Ovary (tissue), 9 donors: ENCODE results near the gene ATP8A1. TPM values are rescaled to one million over a fixed set of nuclear protein-coding genes. Genes with fewer than 3 reads are reported as not detected.

Source experiments
- DNase-seq, 5 donors: peaks; one replicate each; pipeline ENCODE4 v3.0.0-alpha.2; 2019 to 2020
- H3K27ac ChIP-seq, 2 donors: fragments of 200-600 bp; one replicate each; pipeline versions ENCODE4 v1.5.1 to v1.8.0; 2019 to 2022
- H3K27me3 ChIP-seq: fragments of 200-600 bp; one replicate; pipeline ENCODE4 v1.8.0; 2022
- H3K36me3 ChIP-seq: fragments of 200-600 bp; sonication (generic); one replicate; pipeline ENCODE4 v1.5.1; 2019
- H3K4me1 ChIP-seq: one replicate; pipeline ENCODE4 v1.8.1; 2013; ENCODE audit warnings: mild to moderate bottlenecking, moderate library complexity; ENCODE audit not compliant: insufficient read depth
- H3K4me3 ChIP-seq: fragments of 200-600 bp; sonication (generic); one replicate; pipeline ENCODE4 v1.5.1; 2017
- H3K9me3 ChIP-seq, 2 donors: fragments of 200-600 bp in 1 of 2; sonication (generic) in 1 of 2; one replicate each; pipeline versions ENCODE4 v1.5.1 to v1.8.1; 2013 to 2019; ENCODE audit warnings: mild to moderate bottlenecking in 1 of 2, moderate library complexity in 1 of 2
- CTCF ChIP-seq, 3 donors: fragments of 450-650 bp in 2 of 3; fragments of 200-600 bp in 1 of 3; IDR thresholded peaks; one replicate each; pipeline versions ENCODE4 v1.5.1 to v1.8.0; 2016 to 2022; ENCODE audit warnings: antibody characterized with exemption in 3 of 3, mild to moderate bottlenecking in 1 of 3
- EP300 ChIP-seq: sonication (generic); formaldehyde crosslinking; IDR thresholded peaks from one replicate; pipeline ENCODE4 v1.6.1; 2017; ENCODE audit warnings: antibody characterized with exemption
- POLR2A ChIP-seq: fragments of 450-650 bp; IDR thresholded peaks from one replicate; pipeline ENCODE4 v1.6.1; 2017; ENCODE audit warnings: antibody characterized with exemption, mild to moderate bottlenecking, moderate library complexity
- WGBS, 3 donors: extraction: QIAGEN DNeasy Blood & Tissue Kit in 1 of 3; methylation state at CpG; one replicate each; pipeline versions ENCODE4 v1.1.5 to v1.1.7; 2013 to 2017; 5-methylcytosine and 5-hydroxymethylcytosine counted together
- intact Hi-C, 4 donors: fragments of 100-400 bp; cut with DNase I; formaldehyde crosslinking; loops; one replicate each; pipeline versions ENCODE4 v1.11.0 to v1.15.1; 2022 to 2023
- polyA plus RNA-seq, 2 donors: library from polyadenylated mRNA; stranded (reverse); fragments of 200-250 nt in 1 of 2; fragments of 350-450 nt in 1 of 2; fragmentation: Illumina TruSeq in 1 of 2; extraction: RNeasy Lipid Tissue Mini Kit (QIAGEN cat#74804) in 1 of 2; gene quantifications; one replicate each; pipeline ENCODE4 v1.2.3, GENCODE V29; 2013 to 2014
- total RNA-seq, 7 donors: library from RNA; depleted of rRNA in 2 of 7; stranded (reverse); fragments of >200 nt in 2 of 7; fragmentation: NEBNext Ultra II Directional in 3 of 7; extraction: Animal tissue kit (Norgen Biotek cat#: 25700) in 3 of 7; gene quantifications; one replicate each; pipeline versions ENCODE4 v1.1.0 to v1.2.4, GENCODE V29; 2016 to 2023
- donor health status: DM: no; HTN: no; CAD: no; lungs with moderate emphysema.
- donor health status: DM: no; HTN: no; CAD: no.
- donor health status: Bipolar disorder and iron deficiency.
- donor health status: DM: yes; HTN: yes; CAD: no.
- donor health status: DM: no; HTN: no; CAD: no.
- donor health status: DM: yes; HTN: yes; CAD: no.

Gene ATP8A1
- total and polyA plus RNA-seq, 9 donors: 10.0 to 73.2 (median 21.6) TPM

- intact Hi-C loops: no loop called here
- Histone ChIP-seq H3K36me3 (no peaks in the 10 kb centered on the region), H3K27ac (no peak overlapping the region), H3K9me3 (no peaks in the 10 kb centered on the region), H3K27me3 (no peaks in the 10 kb centered on the region), H3K4me1 (no peaks in the 10 kb centered on the region), H3K4me3 (no peak overlapping the region)
- no peak for DNase-seq
- TF ChIP-seq POLR2A: no peak
- TF ChIP-seq CTCF (IDR thresholded peaks at IDR 0.05): no peak
- no peak for TF ChIP-seq EP300
- 16 to 65% (median 53%) methylated on average over 1 of the region's 1 CpG for WGBS, 3 donors
Measured at GRCh38 chr4:42612898-42613297, 44.0 kb downstream of the ATP8A1 start.

GRCh38 chr4:42610941-42611340 is 46.0 kb downstream of the ATP8A1 start:
- Histone ChIP-seq H3K4me3 (no peak overlapping the region), H3K27me3 (no peaks in the 10 kb centered on the region), H3K9me3 (no peaks in the 10 kb centered on the region), H3K36me3 (no peaks in the 10 kb centered on the region), H3K27ac (no peak overlapping the region), H3K4me1 (no peaks in the 10 kb centered on the region)
- DNase-seq: no peak
- no peak for TF ChIP-seq POLR2A
- no peak for TF ChIP-seq EP300
- no peak for TF ChIP-seq CTCF (IDR thresholded peaks at IDR 0.05)
- intact Hi-C loops: no loop called here
- WGBS, 3 donors: 94 to 95% (median 94%) methylated on average over 4 of the region's 4 CpGs

GRCh38 chr4:42609051-42609450 is 47.9 kb downstream of the ATP8A1 start:
- H3K36me3 ChIP-seq: no peaks in the 10 kb centered on the region
- H3K9me3 ChIP-seq: no peaks in the 10 kb centered on the region
- no peaks in the 10 kb centered on the region for H3K4me1 ChIP-seq
- H3K4me3 ChIP-seq: no peak overlapping the region
- 93 to 98% (median 97%) methylated on average over 4 of the region's 4 CpGs for WGBS, 3 donors
- TF ChIP-seq CTCF (IDR thresholded peaks at IDR 0.05) (no peak), EP300 (no peak), POLR2A (no peak)
- H3K27ac ChIP-seq: no peak overlapping the region
- no peaks in the 10 kb centered on the region for H3K27me3 ChIP-seq
- intact Hi-C loops: no loop called here
- no peak for DNase-seq

GRCh38 chr4:42608551-42608950 is 48.4 kb downstream of the ATP8A1 start:
- no peak overlapping the region for H3K4me3 ChIP-seq
- H3K27me3 ChIP-seq: no peaks in the 10 kb centered on the region
- DNase-seq: no peak
- H3K9me3 ChIP-seq: no peaks in the 10 kb centered on the region
- TF ChIP-seq EP300: no peak
- no peak for TF ChIP-seq POLR2A
- no peak for TF ChIP-seq CTCF (IDR thresholded peaks at IDR 0.05)
- H3K27ac ChIP-seq: no peak overlapping the region
- H3K36me3 ChIP-seq: no peaks in the 10 kb centered on the region
- 86 to 95% (median 94%) methylated on average over 3 of the region's 3 CpGs for WGBS, 3 donors
- no peaks in the 10 kb centered on the region for H3K4me1 ChIP-seq
- intact Hi-C loops: no loop called here
